ENCODE data around the gene RRBP1. TPM values are rescaled to one million over a fixed set of nuclear protein-coding genes. Genes with fewer than 3 reads are reported as not detected.

RRBP1 gene
- total RNA-seq, 3 donors from 2014 or later, result 210 to 402 (median 377) TPM

- intact Hi-C loops (cut with DNase I, micrococcal nuclease), result no loop called here
- no peaks in the 10 kb centered on the region for H3K4me1 ChIP-seq (ENCODE audit: low read depth)
- DNase-seq, result peak in 1 of 3 donors; percentile 27
- no peak within 1 kb of the TSS for H3K4me3 ChIP-seq
- peak; percentile 86 for ATAC-seq
- H3K36me3 ChIP-seq (ENCODE audit: low read depth), result no peaks in the 10 kb centered on the region
- peaks cover 4% of the 10 kb centered on the region for H3K9me3 ChIP-seq
- TF ChIP-seq CTCF (IDR thresholded peaks at IDR 0.05), result no peak
Observed at GRCh38 chr20:17699931-17700351, 17.9 kb upstream of the RRBP1 start, which contains the start of gene BANF2. Gene BANF2, plus strand, starts transcription at chr20:17699966. Its CDS starts 25,060 bp downstream, at chr20:17725026.

GRCh38 chr20:17698384-17698783, 16.3 kb upstream of the RRBP1 start:
- Histone ChIP-seq H3K36me3 (ENCODE audit: low read depth) (no peaks in the 10 kb centered on the region), H3K4me1 (ENCODE audit: low read depth) (no peaks in the 10 kb centered on the region), H3K4me3 (no peak overlapping the region), H3K9me3 (peaks cover 4% of the 10 kb centered on the region)
- TF ChIP-seq CTCF (IDR thresholded peaks at IDR 0.05), result no peak
- ATAC-seq, result peak; percentile 8
- intact Hi-C loops (cut with DNase I, micrococcal nuclease), result no loop called here
- no peak for DNase-seq

- TF ChIP-seq CTCF (IDR thresholded peaks at IDR 0.05), result no peak
- intact Hi-C loops (cut with DNase I, micrococcal nuclease), result no loop called here
- Histone ChIP-seq H3K4me1 (ENCODE audit: low read depth) (no peaks in the 10 kb centered on the region), H3K36me3 (ENCODE audit: low read depth) (no peaks in the 10 kb centered on the region), H3K9me3 (peaks cover 4% of the 10 kb centered on the region), H3K4me3 (no peak overlapping the region)
- no peak for ATAC-seq
- DNase-seq, result no peak
Observed at GRCh38 chr20:17697171-17697570, 15.1 kb upstream of the RRBP1 start.

GRCh38 chr20:17696287-17696686, 14.2 kb upstream of the RRBP1 start:
- intact Hi-C loops (cut with DNase I, micrococcal nuclease), result no loop called here
- H3K9me3 ChIP-seq, result peaks cover 4% of the 10 kb centered on the region
- no peak for ATAC-seq
- H3K36me3 ChIP-seq (ENCODE audit: low read depth), result no peaks in the 10 kb centered on the region
- no peaks in the 10 kb centered on the region for H3K4me1 ChIP-seq (ENCODE audit: low read depth)
- DNase-seq, result no peak
- H3K4me3 ChIP-seq, result no peak overlapping the region
- TF ChIP-seq CTCF (IDR thresholded peaks at IDR 0.05), result no peak

- intact Hi-C loops (cut with DNase I, micrococcal nuclease), result no loop called here
- H3K4me1 ChIP-seq (ENCODE audit: low read depth), result no peaks in the 10 kb centered on the region
- DNase-seq, result no peak
- ATAC-seq, result peak; percentile 51
- H3K36me3 ChIP-seq (ENCODE audit: low read depth), result no peaks in the 10 kb centered on the region
- TF ChIP-seq CTCF (IDR thresholded peaks at IDR 0.05), result no peak
- peaks cover 4% of the 10 kb centered on the region for H3K9me3 ChIP-seq
- H3K4me3 ChIP-seq, result no peak overlapping the region
Observed at GRCh38 chr20:17694767-17695166, 12.7 kb upstream of the RRBP1 start.

- TF ChIP-seq CTCF (IDR thresholded peaks at IDR 0.05), result no peak
- DNase-seq, result no peak
- no peak for ATAC-seq
- intact Hi-C loops (cut with DNase I, micrococcal nuclease), result no loop called here
- Histone ChIP-seq H3K4me1 (ENCODE audit: low read depth) (no peaks in the 10 kb centered on the region), H3K9me3 (peaks cover 4% of the 10 kb centered on the region), H3K36me3 (ENCODE audit: low read depth) (no peaks in the 10 kb centered on the region), H3K4me3 (no peak overlapping the region)
Observed at GRCh38 chr20:17693444-17694001, 11.5 kb upstream of the RRBP1 start.

Data from mucosa of descending colon (tissue), 3 donors.